Measurements from ENCODE around the gene FARP1. TPM values are rescaled to one million over a fixed set of nuclear protein-coding genes. Genes with fewer than 3 reads are reported as not detected.

FARP1 gene
- polyA plus RNA-seq, 1 of the 3 experiments (the other 2 are of a cell fraction): 12.0 TPM

GRCh38 chr13:98299966-98300350, 157.1 kb downstream of the FARP1 start:
- TF ChIP-seq CTCF (IDR thresholded peaks at IDR 0.05) (no peak), MAX (IDR thresholded peaks at IDR 0.05; ENCODE audit: low read depth) (no peak), NRF1 (IDR thresholded peaks at IDR 0.05; ENCODE audit: low read depth, low read length) (no peak), JUND (IDR thresholded peaks at IDR 0.05) (no peak), USF1 (IDR thresholded peaks at IDR 0.05; ENCODE audit: borderline replicate concordance, low read depth) (no peak), RFX5 (IDR thresholded peaks at IDR 0.05; ENCODE audit: low read length) (no peak), EZH2phosphoT487 (IDR thresholded peaks at IDR 0.05; ENCODE audit: borderline replicate concordance, low read depth) (no peak), USF2 (IDR thresholded peaks at IDR 0.05; ENCODE audit: borderline replicate concordance, low read depth, low read length) (no peak), GABPA (IDR thresholded peaks at IDR 0.05; ENCODE audit: low read depth) (no peak), CHD2 (IDR thresholded peaks at IDR 0.05; ENCODE audit: low read length, partially characterized antibody) (no peak), NFIC (IDR thresholded peaks at IDR 0.05; ENCODE audit: borderline replicate concordance) (no peak), PBX3 (IDR thresholded peaks at IDR 0.05) (no peak), POLR2AphosphoS5 (IDR thresholded peaks at IDR 0.05; ENCODE audit: low read depth, low read length) (no peak), RAD21 (IDR thresholded peaks at IDR 0.05; ENCODE audit: low read length) (no peak), TAF1 (IDR thresholded peaks at IDR 0.05; ENCODE audit: borderline replicate concordance, low read depth, low read length) (no peak), MXI1 (IDR thresholded peaks at IDR 0.05; ENCODE audit: low read depth, low read length) (no peak), REST (IDR thresholded peaks at IDR 0.05; ENCODE audit: low read depth, low read length) (no peak), SIN3A (IDR thresholded peaks at IDR 0.05; ENCODE audit: borderline replicate concordance, low read depth, low read length) (no peak), SMC3 (IDR thresholded peaks at IDR 0.05; ENCODE audit: low read depth, low read length) (no peak)
- no peak overlapping the region for H3K9ac ChIP-seq
- no peaks in the 10 kb centered on the region for H3F3A ChIP-seq (replicated peaks; ENCODE audit: insufficient read depth)
- H4K20me1 ChIP-seq (ENCODE audit: insufficient read depth): no peaks in the 10 kb centered on the region
- ChIA-PET CTCF (no interaction called here), POLR2A (no interaction called here)
- peaks cover 18% of the 10 kb centered on the region; the same call in 1 of the 2 replicates for H3K79me2 ChIP-seq (ENCODE audit: insufficient read depth)
- no peak for DNase-seq
- no peaks in the 10 kb centered on the region for H3K27me3 ChIP-seq (ENCODE audit: insufficient read depth)
- no peak overlapping the region for H2AFZ ChIP-seq (ENCODE audit: low read depth)
- WGBS (ENCODE audit: low lambda C conversion rate): 90% methylated on average over 7 of the region's 7 CpGs
- H3K9me2 ChIP-seq: no peaks in the 10 kb centered on the region
- no peaks in the 10 kb centered on the region for H3K36me3 ChIP-seq (replicated peaks in 1 of 2; ENCODE audit: control insufficient read depth in 1 of 2, insufficient read depth in 2 of 2, low read length in 1 of 2)
- H3K4me1 ChIP-seq (ENCODE audit: control insufficient read depth in 1 of 2, insufficient read depth in 2 of 2, low read depth in 1 of 2, low read length in 1 of 2): peaks cover 7 to 10% of the 10 kb centered on the region in 2 experiments; a peak in 2 of 4 replicates
- H3K9me3 ChIP-seq: no peaks in the 10 kb centered on the region
- H3K27ac ChIP-seq (ENCODE audit: low read depth in 2 of 2, low read length in 1 of 2): no peak overlapping the region
- H3K4me2 ChIP-seq: no peak overlapping the region
- no peak overlapping the region for H3K4me3 ChIP-seq (ENCODE audit: low read depth in 2 of 2, low read length in 1 of 2)
